HEK293T (cell line): Measurements from ENCODE around the gene MEIS1.

Experiments used
- CTBP1 ChIP-seq: fragments of 450-650 bp; IDR thresholded peaks from 2 replicates; pipeline ENCODE4 v1.6.1; 2016; ENCODE audit warnings: borderline replicate concordance
- ELF4 ChIP-seq: fragments of 450-650 bp; IDR thresholded peaks from 2 replicates; pipeline ENCODE4 v1.6.1; 2017; ENCODE audit warnings: antibody characterized with exemption
- FOXK2 ChIP-seq: fragments of 450-650 bp; IDR thresholded peaks from 2 replicates; pipeline ENCODE4 v1.6.1; 2016; ENCODE audit warnings: mild to moderate bottlenecking
- FOXM1 ChIP-seq: fragments of 450-650 bp; IDR thresholded peaks from 2 replicates; pipeline ENCODE4 v1.6.1; 2017; ENCODE audit warnings: mild to moderate bottlenecking, borderline replicate concordance
- HDGF ChIP-seq: fragments of 450-650 bp; IDR thresholded peaks from 2 replicates; pipeline ENCODE4 v1.6.1; 2017; ENCODE audit warnings: antibody characterized with exemption, borderline replicate concordance
- LEF1 ChIP-seq: fragments of 450-650 bp; IDR thresholded peaks from 2 replicates; pipeline ENCODE4 v1.6.1; 2017; ENCODE audit warnings: mild to moderate bottlenecking, borderline replicate concordance
- NFRKB ChIP-seq: fragments of 450-650 bp; IDR thresholded peaks from 2 replicates; pipeline ENCODE4 v1.6.1; 2016; ENCODE audit warnings: mild to moderate bottlenecking, moderate library complexity
- PKNOX1 ChIP-seq: fragments of 450-650 bp; IDR thresholded peaks from 2 replicates; pipeline ENCODE4 v1.6.1; 2016
- SUZ12 ChIP-seq: fragments of 450-650 bp; IDR thresholded peaks from 2 replicates; pipeline ENCODE4 v1.6.1; 2016; ENCODE audit warnings: mild to moderate bottlenecking
- TARDBP ChIP-seq: fragments of 450-650 bp; IDR thresholded peaks from 2 replicates; pipeline ENCODE4 v1.6.1; 2016
- ZNF384 ChIP-seq: fragments of 450-650 bp; IDR thresholded peaks from 2 replicates; pipeline ENCODE4 v1.6.1; 2016

DNA sequence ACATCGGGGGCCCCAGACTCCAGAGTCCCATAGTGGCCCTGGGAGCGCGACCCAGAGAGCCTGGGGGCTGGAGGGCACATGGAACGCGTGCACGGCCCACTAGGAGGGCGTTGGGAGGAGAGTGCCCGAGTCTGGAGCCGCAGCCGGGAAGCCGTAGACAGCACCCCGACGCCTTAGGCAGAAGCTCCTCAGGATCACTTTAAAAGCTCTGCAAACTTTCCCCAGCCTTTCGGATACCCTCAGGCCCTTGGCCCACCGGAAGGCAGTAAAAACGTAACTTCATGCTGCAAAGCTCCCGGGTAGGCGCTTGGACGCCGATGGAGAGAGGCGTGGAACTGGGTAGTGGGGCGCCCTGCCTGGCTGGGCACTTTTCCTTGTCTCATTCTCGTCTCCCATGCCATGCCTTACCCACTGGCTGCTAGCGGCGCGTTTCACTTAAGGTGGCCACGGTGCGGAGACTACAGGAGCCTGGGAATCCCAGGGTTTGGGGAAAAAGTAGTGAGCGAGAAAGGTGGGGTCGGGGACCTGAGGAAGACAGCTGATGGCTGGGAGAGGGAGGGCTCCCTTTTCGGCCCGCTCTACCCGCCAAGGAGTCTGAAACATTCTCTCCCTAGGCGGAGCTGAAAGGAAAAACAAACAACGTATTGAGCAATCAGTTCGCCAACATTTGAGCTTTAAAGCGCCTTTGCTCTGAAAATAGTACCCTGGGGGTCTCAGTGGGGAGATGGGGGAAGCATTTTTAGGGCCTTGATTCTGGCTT lies 141.8 kb downstream of the MEIS1 start:
- TF ChIP-seq FOXM1 (no peak), FOXK2 (no peak), SUZ12 (no peak), ELF4 (no peak), TARDBP (no peak), PKNOX1 (no peak), NFRKB (no peak), ZNF384 (no peak), CTBP1 (no peak), LEF1 (no peak), HDGF (no peak)
